ENCODE data around the gene CDC42. TPM values are rescaled to one million over a fixed set of nuclear protein-coding genes. Genes with fewer than 3 reads are reported as not detected.

CDC42 gene
- total RNA-seq, 4 donors from 2014 or later = 177 to 243 (median 204) TPM

GRCh38 chr1:22018583-22019559, 33.6 kb upstream of the CDC42 start:
- TF ChIP-seq POLR2A (IDR thresholded peaks at IDR 0.05; ENCODE audit: low read depth) (no peak), EP300 (IDR thresholded peaks at IDR 0.05) (no peak), CTCF (IDR thresholded peaks at IDR 0.05) (no peak), POLR2AphosphoS5 (IDR thresholded peaks at IDR 0.05) (no peak)
- Histone ChIP-seq H3K9me3 (no peaks in the 10 kb centered on the region), H3K27ac (replicated peaks in 1 of 4) (peak overlapping the region in 1 of 4 donors; percentile 40), H3K4me3 (no peak overlapping the region), H3K36me3 (no peaks in the 10 kb centered on the region), H3K27me3 (peaks cover 0 to 6% (median 0%) of the 10 kb centered on the region in 4 donors), H3K4me1 (peaks cover 0 to 5% (median under 1%) of the 10 kb centered on the region in 4 donors)
- 58% methylated on average over 10 of the region's 10 CpGs for WGBS
- intact Hi-C loops (cut with DNase I) = no loop called here
- DNase-seq (ENCODE audit: extremely low spot score) = no peak

GRCh38 chr1:22021061-22021460, 31.4 kb upstream of the CDC42 start:
- Histone ChIP-seq H3K27me3 (peaks cover 0 to 6% (median 0%) of the 10 kb centered on the region in 4 donors), H3K27ac (replicated peaks in 1 of 4) (no peak overlapping the region), H3K4me3 (no peak overlapping the region), H3K9me3 (no peaks in the 10 kb centered on the region), H3K36me3 (no peaks in the 10 kb centered on the region), H3K4me1 (peaks cover 8 to 16% (median 14%) of the 10 kb centered on the region in 4 donors)
- intact Hi-C loops (cut with DNase I) = no loop called here
- WGBS = 86% methylated on average over 6 of the region's 6 CpGs
- DNase-seq (ENCODE audit: extremely low spot score) = no peak
- no peak for TF ChIP-seq EP300 (IDR thresholded peaks at IDR 0.05)
- no peak for TF ChIP-seq POLR2A (IDR thresholded peaks at IDR 0.05; ENCODE audit: low read depth)
- TF ChIP-seq POLR2AphosphoS5 (IDR thresholded peaks at IDR 0.05) = no peak
- TF ChIP-seq CTCF (IDR thresholded peaks at IDR 0.05) = no peak

GRCh38 chr1:22024485-22025367, 27.8 kb upstream of the CDC42 start:
- Histone ChIP-seq H3K4me3 (peak overlapping the region; percentile 70 to 98 (median 84)), H3K36me3 (no peaks in the 10 kb centered on the region), H3K4me1 (peaks cover 13 to 25% (median 20%) of the 10 kb centered on the region in 4 donors), H3K27me3 (no peaks in the 10 kb centered on the region), H3K9me3 (no peaks in the 10 kb centered on the region), H3K27ac (replicated peaks in 1 of 4) (peak overlapping the region; percentile 96 to 98 (median 98))
- 6% methylated on average over 19 of the region's 33 CpGs for WGBS
- DNase-seq (ENCODE audit: extremely low spot score) = peak; percentile 91
- TF ChIP-seq EP300 (IDR thresholded peaks at IDR 0.05) = no peak
- TF ChIP-seq POLR2A (IDR thresholded peaks at IDR 0.05; ENCODE audit: low read depth) = no peak
- TF ChIP-seq POLR2AphosphoS5 (IDR thresholded peaks at IDR 0.05) = no peak
- TF ChIP-seq CTCF (IDR thresholded peaks at IDR 0.05) = peak in 2 of 3 experiments; percentile 11 to 20
- intact Hi-C loops (cut with DNase I) = loop anchor here (2.0 kb wide), 1 partner anchor 28 kb away; the partner anchor contains the start of gene CDC42

GRCh38 chr1:22025368-22026155, 26.9 kb upstream of the CDC42 start:
- TF ChIP-seq CTCF (IDR thresholded peaks at IDR 0.05) = peak in 1 of 3 experiments; percentile 11
- peak; percentile 81 to 96 for TF ChIP-seq POLR2AphosphoS5 (IDR thresholded peaks at IDR 0.05)
- TF ChIP-seq POLR2A (IDR thresholded peaks at IDR 0.05; ENCODE audit: low read depth) = peak; percentile 81
- no peak for TF ChIP-seq EP300 (IDR thresholded peaks at IDR 0.05)
- no peaks in the 10 kb centered on the region for H3K9me3 ChIP-seq
- peak overlapping the region; percentile 96 to 98 (median 98) for H3K27ac ChIP-seq (replicated peaks in 1 of 4)
- intact Hi-C loops (cut with DNase I) = loop anchor here (2.0 kb wide), 1 partner anchor 27 kb away; the partner anchor contains the start of gene CDC42
- H3K27me3 ChIP-seq = no peaks in the 10 kb centered on the region
- H3K4me3 ChIP-seq = peak overlapping the region; percentile 70 to 98 (median 84)
- H3K36me3 ChIP-seq = peaks cover 0 to 4% (median 2%) of the 10 kb centered on the region in 4 donors
- peak; percentile 96 for DNase-seq (ENCODE audit: extremely low spot score)
- WGBS = under 1% methylated on average over 16 of the region's 42 CpGs
- H3K4me1 ChIP-seq = peaks cover 15 to 25% (median 20%) of the 10 kb centered on the region in 4 donors
